ENCODE data around the gene TMA7. TPM values are rescaled to one million over a fixed set of nuclear protein-coding genes. Genes with fewer than 3 reads are reported as not detected.

TMA7 gene
- total RNA-seq, 1 donor from 2014 or later = 186 TPM

DNA sequence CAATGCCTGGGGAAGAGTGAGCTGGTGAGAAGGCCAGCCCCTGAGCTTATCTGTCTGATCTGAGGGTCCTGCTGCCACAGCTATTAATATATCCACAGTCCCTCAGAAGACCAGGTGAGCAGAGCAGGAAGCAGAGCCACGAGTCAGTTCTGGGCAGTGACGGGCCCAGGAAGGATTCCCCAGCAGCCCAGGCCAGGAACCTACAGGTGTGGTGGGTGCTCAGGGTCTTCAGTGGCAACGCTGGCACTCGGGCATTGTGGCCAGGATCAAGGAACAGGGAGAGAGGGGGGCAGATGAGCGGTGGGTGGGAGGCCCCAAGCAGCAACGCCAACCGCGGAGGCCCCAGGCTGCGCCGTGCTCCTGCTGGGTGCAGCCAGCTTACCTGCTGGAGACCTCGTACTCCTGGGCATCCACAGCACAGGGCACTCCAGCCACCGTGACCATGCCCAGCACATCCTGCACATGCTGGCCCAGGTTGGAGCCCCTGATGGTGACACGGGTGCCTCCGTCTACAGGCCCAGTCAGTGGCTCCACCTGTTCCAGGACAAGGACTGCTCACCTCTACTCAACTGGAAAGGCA lies 22.4 kb upstream of the TMA7 start:
- no peaks in the 10 kb centered on the region for H3K4me1 Mint-ChIP-seq
- peaks cover 19% of the 10 kb centered on the region for H3K36me3 Mint-ChIP-seq
- DNase-seq (ENCODE audit: low spot score in 2 of 2, unreplicated experiment in 2 of 2) = no peak
- no peak overlapping the region for H3K27ac Mint-ChIP-seq
- H3K27me3 Mint-ChIP-seq (ENCODE audit: low read depth) = no peaks in the 10 kb centered on the region
- TF ChIP-seq, protein P1, sequence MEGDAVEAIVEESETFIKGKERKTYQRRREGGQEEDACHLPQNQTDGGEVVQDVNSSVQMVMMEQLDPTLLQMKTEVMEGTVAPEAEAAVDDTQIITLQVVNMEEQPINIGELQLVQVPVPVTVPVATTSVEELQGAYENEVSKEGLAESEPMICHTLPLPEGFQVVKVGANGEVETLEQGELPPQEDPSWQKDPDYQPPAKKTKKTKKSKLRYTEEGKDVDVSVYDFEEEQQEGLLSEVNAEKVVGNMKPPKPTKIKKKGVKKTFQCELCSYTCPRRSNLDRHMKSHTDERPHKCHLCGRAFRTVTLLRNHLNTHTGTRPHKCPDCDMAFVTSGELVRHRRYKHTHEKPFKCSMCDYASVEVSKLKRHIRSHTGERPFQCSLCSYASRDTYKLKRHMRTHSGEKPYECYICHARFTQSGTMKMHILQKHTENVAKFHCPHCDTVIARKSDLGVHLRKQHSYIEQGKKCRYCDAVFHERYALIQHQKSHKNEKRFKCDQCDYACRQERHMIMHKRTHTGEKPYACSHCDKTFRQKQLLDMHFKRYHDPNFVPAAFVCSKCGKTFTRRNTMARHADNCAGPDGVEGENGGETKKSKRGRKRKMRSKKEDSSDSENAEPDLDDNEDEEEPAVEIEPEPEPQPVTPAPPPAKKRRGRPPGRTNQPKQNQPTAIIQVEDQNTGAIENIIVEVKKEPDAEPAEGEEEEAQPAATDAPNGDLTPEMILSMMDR (IDR thresholded peaks at IDR 0.05; ENCODE audit: unreplicated experiment) = no peak
- H3K4me3 Mint-ChIP-seq = no peak overlapping the region
- no peaks in the 10 kb centered on the region for H3K9me3 Mint-ChIP-seq

DNA sequence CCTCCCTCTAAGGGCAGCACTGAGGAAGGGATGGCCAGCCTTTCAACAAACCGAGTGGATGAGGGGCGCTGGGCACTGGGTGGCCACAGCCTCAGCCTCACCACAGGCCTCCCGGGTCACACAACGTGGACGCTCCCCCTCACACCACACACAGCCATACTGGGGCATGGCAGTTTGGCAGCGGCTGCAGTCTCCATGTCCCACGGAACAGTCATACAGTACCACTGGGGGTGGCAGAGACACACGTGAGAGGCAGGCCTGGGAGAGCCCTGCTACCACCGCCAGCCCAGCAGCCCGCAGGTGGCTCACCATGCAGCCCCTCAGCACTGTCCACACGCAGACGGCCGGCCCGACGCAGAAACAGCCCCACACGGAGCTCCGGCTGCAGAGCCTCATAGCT lies 21.9 kb upstream of the TMA7 start:
- no peak for DNase-seq (ENCODE audit: low spot score in 2 of 2, unreplicated experiment in 2 of 2)
- TF ChIP-seq, protein P1 (IDR thresholded peaks at IDR 0.05; ENCODE audit: unreplicated experiment) = no peak
- H3K36me3 Mint-ChIP-seq = peaks cover 16% of the 10 kb centered on the region

DNA sequence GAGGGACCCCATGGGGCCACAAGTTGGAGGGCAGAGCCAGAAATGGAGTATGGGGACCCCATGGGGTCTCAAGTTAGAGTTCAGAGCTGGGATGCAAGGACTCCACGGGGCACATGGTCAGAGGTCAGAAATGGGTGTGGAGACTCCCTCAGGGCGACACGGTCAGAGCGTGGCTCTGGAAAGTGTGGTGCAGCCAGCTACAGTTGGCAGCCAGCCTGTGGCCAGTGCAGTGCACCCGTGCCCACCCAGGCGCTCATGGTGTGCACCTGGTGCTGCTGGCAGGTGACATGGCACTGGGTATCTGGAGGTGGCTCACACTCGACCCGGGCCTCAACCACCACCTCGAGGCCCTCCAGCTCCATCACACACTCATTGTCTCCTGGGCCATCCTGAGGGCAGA lies 21.4 kb upstream of the TMA7 start:
- peaks cover 12% of the 10 kb centered on the region for H3K36me3 Mint-ChIP-seq
- H3K4me3 Mint-ChIP-seq = no peak overlapping the region
- no peaks in the 10 kb centered on the region for H3K9me3 Mint-ChIP-seq
- TF ChIP-seq, protein P1 (IDR thresholded peaks at IDR 0.05; ENCODE audit: unreplicated experiment) = no peak
- no peaks in the 10 kb centered on the region for H3K27me3 Mint-ChIP-seq (ENCODE audit: low read depth)
- no peak for DNase-seq (ENCODE audit: low spot score in 2 of 2, unreplicated experiment in 2 of 2)
- no peak overlapping the region for H3K27ac Mint-ChIP-seq
- H3K4me1 Mint-ChIP-seq = no peaks in the 10 kb centered on the region

More for the DNA sequence above, 21.9 kb upstream of the TMA7 start:
- Mint-ChIP-seq H3K4me1 (no peaks in the 10 kb centered on the region), H3K9me3 (no peaks in the 10 kb centered on the region), H3K27me3 (ENCODE audit: low read depth) (no peaks in the 10 kb centered on the region), H3K4me3 (no peak overlapping the region), H3K27ac (no peak overlapping the region)

DNA sequence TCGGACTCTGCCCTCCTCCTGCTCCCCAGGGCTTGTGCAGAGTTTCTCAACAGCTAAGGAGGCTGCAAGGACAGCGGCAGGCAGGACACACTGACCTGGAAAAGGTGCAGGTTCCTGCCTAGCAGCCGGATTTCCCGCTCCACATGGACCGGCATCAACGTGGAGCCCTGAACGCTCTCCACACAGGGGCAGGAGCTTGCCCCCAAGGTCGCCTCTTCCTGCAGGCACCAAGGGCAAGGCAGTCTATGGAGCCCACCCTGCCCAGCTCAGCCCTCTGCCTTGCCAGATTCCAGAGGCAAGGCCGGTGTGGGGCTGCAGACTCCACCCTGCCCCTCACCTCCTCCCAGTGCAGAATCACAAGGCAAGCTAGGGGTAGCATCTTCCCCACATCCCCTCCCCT lies 20.9 kb upstream of the TMA7 start:
- H3K4me1 Mint-ChIP-seq = no peaks in the 10 kb centered on the region
- H3K9me3 Mint-ChIP-seq = no peaks in the 10 kb centered on the region
- no peaks in the 10 kb centered on the region for H3K27me3 Mint-ChIP-seq (ENCODE audit: low read depth)
- H3K27ac Mint-ChIP-seq = no peak overlapping the region
- H3K4me3 Mint-ChIP-seq = no peak overlapping the region
- DNase-seq (ENCODE audit: low spot score in 2 of 2, unreplicated experiment in 2 of 2) = no peak
- TF ChIP-seq, protein P1 (IDR thresholded peaks at IDR 0.05; ENCODE audit: unreplicated experiment) = no peak
- H3K36me3 Mint-ChIP-seq = peaks cover 12% of the 10 kb centered on the region

DNA sequence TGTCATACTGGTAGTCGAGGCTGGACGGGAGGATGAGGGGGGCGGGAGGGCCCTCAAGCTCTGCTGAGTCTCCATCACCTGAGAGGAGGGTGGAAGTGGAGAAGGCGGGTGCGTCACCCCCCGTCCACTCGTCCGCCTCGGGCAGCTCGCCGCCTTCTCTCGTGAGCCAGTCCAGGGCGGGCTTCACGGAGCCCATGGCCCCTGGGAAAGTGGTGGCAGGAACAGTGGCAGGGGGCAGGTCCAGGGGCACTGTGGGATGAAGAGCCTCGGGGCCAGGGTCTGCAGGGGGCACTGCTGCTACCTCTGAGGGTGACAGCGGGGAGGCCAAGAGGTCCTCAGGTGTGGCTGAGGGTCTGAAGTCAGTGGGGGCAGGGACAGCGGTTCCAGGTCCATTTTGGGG lies 20.5 kb upstream of the TMA7 start:
- no peaks in the 10 kb centered on the region for H3K9me3 Mint-ChIP-seq
- H3K27me3 Mint-ChIP-seq (ENCODE audit: low read depth) = no peaks in the 10 kb centered on the region
- H3K27ac Mint-ChIP-seq = no peak overlapping the region

More for the DNA sequence above, 20.5 kb upstream of the TMA7 start:
- Mint-ChIP-seq H3K4me3 (no peak overlapping the region), H3K4me1 (peaks cover 4% of the 10 kb centered on the region), H3K36me3 (peaks cover 9% of the 10 kb centered on the region)
- TF ChIP-seq, protein P1 (IDR thresholded peaks at IDR 0.05; ENCODE audit: unreplicated experiment) = no peak
- no peak for DNase-seq (ENCODE audit: low spot score in 2 of 2, unreplicated experiment in 2 of 2)
